GF-D8 (cell line): ENCODE measurements around the gene STYXL1.
A peak's percentile ranks its signal among the peaks of the same experiment; 100 is the strongest.
"Not testable (repeated sequence)": the region's sequence is repeated elsewhere in the genome, so short reads cannot be mapped to it uniquely, and the experiment has no call there.

Experiments used
- DNase-seq: peaks from one replicate; lab custom pipeline; 2025; lab: John Stamatoyannopoulos, UW

STYXL1 gene

GRCh38 chr7:76065016-76065612 is 17.3 kb upstream of the STYXL1 start:
- no peak for DNase-seq

GRCh38 chr7:76064208-76064970 is 16.6 kb upstream of the STYXL1 start:
- no peak for DNase-seq

GRCh38 chr7:76063525-76063924 is 15.7 kb upstream of the STYXL1 start:
- no peak for DNase-seq

- DNase-seq, result no peak
These were observed 15.3 kb upstream of the STYXL1 start for GRCh38 chr7:76063114-76063513.

GRCh38 chr7:76062254-76062653 is 14.5 kb upstream of the STYXL1 start:
- no peak for DNase-seq

- no peak for DNase-seq
These were observed 13.0 kb upstream of the STYXL1 start for GRCh38 chr7:76060842-76061241.

- DNase-seq, result not testable (repeated sequence)
These were observed 10.9 kb upstream of the STYXL1 start for GRCh38 chr7:76058745-76059144.

GRCh38 chr7:76057813-76058145 is 10.0 kb upstream of the STYXL1 start:
- DNase-seq, result no peak

GRCh38 chr7:76057103-76057812 is 9.5 kb upstream of the STYXL1 start:
- no peak for DNase-seq

- no peak for DNase-seq
These were observed 8.4 kb upstream of the STYXL1 start for GRCh38 chr7:76056241-76056640.

- DNase-seq, result peak; percentile 8
These were observed 6.6 kb upstream of the STYXL1 start for GRCh38 chr7:76054123-76055120.

GRCh38 chr7:76053461-76053860 is 5.7 kb upstream of the STYXL1 start:
- DNase-seq, result no peak

GRCh38 chr7:76052681-76053080 is 4.9 kb upstream of the STYXL1 start:
- DNase-seq, result not testable (repeated sequence)

- DNase-seq, result no peak
These were observed 4.0 kb upstream of the STYXL1 start for GRCh38 chr7:76051840-76052239.

GRCh38 chr7:76050545-76050944 is 2.7 kb upstream of the STYXL1 start:
- DNase-seq, result no peak

GRCh38 chr7:76049295-76049694 is 1.5 kb upstream of the STYXL1 start:
- DNase-seq, result no peak

GRCh38 chr7:76048668-76048988 is 828 bp upstream of the STYXL1 start:
- no peak for DNase-seq

- DNase-seq, result peak; percentile 6
These were observed 442 bp downstream of the STYXL1 start for GRCh38 chr7:76047305-76047810.

- DNase-seq, result no peak
These were observed 3.4 kb downstream of the STYXL1 start for GRCh38 chr7:76044375-76044865.

- no peak for DNase-seq
These were observed 7.7 kb downstream of the STYXL1 start for GRCh38 chr7:76040126-76040525.

GRCh38 chr7:76037310-76037709 is 10.5 kb downstream of the STYXL1 start:
- no peak for DNase-seq

GRCh38 chr7:76031964-76032363 is 15.8 kb downstream of the STYXL1 start:
- no peak for DNase-seq
